Smooth muscle cell (in vitro differentiated cells): ENCODE measurements around the gene KRT73. TPM values are rescaled to one million over a fixed set of nuclear protein-coding genes. Genes with fewer than 3 reads are reported as not detected.

Experiments
- DNase-seq: peaks from one replicate; lab custom pipeline; 2025; ENCODE audit not compliant: unreplicated experiment; lab: John Stamatoyannopoulos, UW
- H2AFZ ChIP-seq: fragments of 200-600 bp; sonication (generic); 2 replicates; pipeline ENCODE4 v1.6.0; 2016; ENCODE audit warnings: antibody characterized with exemption, low read depth, mild to moderate bottlenecking
- H3F3A ChIP-seq: fragments of 200-600 bp; sonication (generic); 2 replicates; pipeline ENCODE4 v1.6.0; 2017; ENCODE audit warnings: antibody characterized with exemption, low read depth
- H3K27ac ChIP-seq: fragments of 200-600 bp; sonication (generic); 2 replicates; pipeline ENCODE4 v1.5.1; 2016; ENCODE audit warnings: low read depth, mild to moderate bottlenecking
- H3K27me3 ChIP-seq: fragments of 200-600 bp; sonication (generic); 2 replicates; pipeline ENCODE4 v1.6.1; 2016; ENCODE audit warnings: low read depth, mild to moderate bottlenecking
- H3K36me3 ChIP-seq: fragments of 200-600 bp; sonication (generic); 2 replicates; pipeline ENCODE4 v1.5.1; 2016; ENCODE audit warnings: low read depth
- H3K4me1 ChIP-seq: fragments of 200-600 bp; sonication (generic); 2 replicates; pipeline ENCODE4 v1.5.1; 2016; ENCODE audit warnings: low read depth
- H3K4me2 ChIP-seq: fragments of 200-600 bp; sonication (generic); 2 replicates; pipeline ENCODE4 v1.6.0; 2016; ENCODE audit warnings: mild to moderate bottlenecking
- H3K4me3 ChIP-seq: fragments of 200-600 bp; sonication (generic); 2 replicates; pipeline ENCODE4 v1.5.1; 2016; ENCODE audit warnings: mild to moderate bottlenecking
- H3K79me2 ChIP-seq: fragments of 200-600 bp; sonication (generic); 2 replicates; pipeline ENCODE4 v1.6.0; 2016; ENCODE audit warnings: low read depth, mild to moderate bottlenecking
- H3K9ac ChIP-seq: fragments of 200-600 bp; sonication (generic); 2 replicates; pipeline ENCODE4 v1.6.0; 2016; ENCODE audit warnings: low read depth
- H3K9me3 ChIP-seq: fragments of 200-600 bp; sonication (generic); replicated peaks from 2 replicates; pipeline ENCODE4 v1.5.1; 2016; ENCODE audit warnings: low read depth
- H4K20me1 ChIP-seq: fragments of 200-600 bp; sonication (generic); 2 replicates; pipeline ENCODE4 v1.6.0; 2016; ENCODE audit warnings: low read depth
- CTCF ChIP-seq: fragments of 200-600 bp; sonication (generic); IDR thresholded peaks from 2 replicates; pipeline ENCODE4 v1.5.1; 2017; ENCODE audit warnings: borderline replicate concordance, mild to moderate bottlenecking, antibody characterized with exemption; ENCODE audit not compliant: insufficient read depth, poor library complexity, severe bottlenecking
- WGBS: methylation state at CpG from one replicate; pipeline ENCODE4 v1.1.7; 2016; ENCODE audit warnings: low lambda C conversion rate; 5-methylcytosine and 5-hydroxymethylcytosine counted together
- polyA plus RNA-seq: library from polyadenylated mRNA; unstranded; fragments of >200 nt; fragmentation: Nextera tagmentation; extraction: Ambion mirVana; gene quantifications from 2 replicates; pipeline ENCODE4 v1.2.1, GENCODE V29; 2016
- total RNA-seq: library from RNA; depleted of rRNA; stranded (reverse); fragments of >200 nt; gene quantifications from 2 replicates; pipeline ENCODE4 v1.2.3, GENCODE V29; 2014

KRT73 gene
- total and polyA plus RNA-seq, 2 experiments from 2014 or later, result not detected

- Histone ChIP-seq H3K9me3 (no peaks in the 10 kb centered on the region), H3K4me2 (no peak overlapping the region), H3K4me1 (no peaks in the 10 kb centered on the region), H3K4me3 (no peak overlapping the region), H3K79me2 (no peaks in the 10 kb centered on the region), H3K36me3 (no peaks in the 10 kb centered on the region), H3K27me3 (no peaks in the 10 kb centered on the region), H2AFZ (no peak overlapping the region), H3K27ac (peak overlapping the region; percentile 30), H3K9ac (no peak overlapping the region), H3F3A (no peaks in the 10 kb centered on the region), H4K20me1 (no peaks in the 10 kb centered on the region)
- TF ChIP-seq CTCF, result no peak
- DNase-seq, result no peak
- WGBS, result 58% methylated on average over 6 of the region's 6 CpGs
These were observed 36.9 kb downstream of the KRT73 start for GRCh38 chr12:52581481-52581880.

DNA sequence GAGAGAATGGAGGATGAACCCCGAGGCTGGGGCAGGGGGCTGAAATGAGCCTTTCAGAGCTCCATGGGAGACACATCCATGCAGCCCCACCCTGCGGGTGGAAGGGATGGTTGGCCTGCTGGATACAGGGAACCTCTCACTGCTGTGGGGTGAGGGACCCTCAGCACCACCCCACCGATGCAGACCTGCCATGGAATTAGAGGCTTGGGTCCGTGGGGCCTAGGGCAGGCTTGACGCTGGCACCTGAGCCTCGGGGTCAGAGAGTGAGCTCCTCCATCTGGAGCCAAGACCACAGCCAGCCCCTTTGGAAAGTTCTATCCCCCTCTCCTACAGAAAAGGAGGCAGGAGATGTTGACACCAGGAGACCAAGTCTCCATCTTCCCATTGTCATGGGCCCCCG is 37.3 kb downstream of the KRT73 start:
- 92% methylated on average over 7 of the region's 7 CpGs for WGBS
- H3K27me3 ChIP-seq, result no peaks in the 10 kb centered on the region
- H4K20me1 ChIP-seq, result no peaks in the 10 kb centered on the region
- no peak overlapping the region for H3K4me3 ChIP-seq
- no peak overlapping the region for H3K9ac ChIP-seq
- H3K36me3 ChIP-seq, result no peaks in the 10 kb centered on the region
- no peak for DNase-seq
- H3K9me3 ChIP-seq, result no peaks in the 10 kb centered on the region
- H2AFZ ChIP-seq, result no peak overlapping the region
- no peak overlapping the region for H3K4me2 ChIP-seq
- H3K79me2 ChIP-seq, result no peaks in the 10 kb centered on the region
- H3F3A ChIP-seq, result no peaks in the 10 kb centered on the region
- H3K27ac ChIP-seq, result peak overlapping the region; percentile 77
- TF ChIP-seq CTCF, result no peak
- H3K4me1 ChIP-seq, result no peaks in the 10 kb centered on the region

DNA sequence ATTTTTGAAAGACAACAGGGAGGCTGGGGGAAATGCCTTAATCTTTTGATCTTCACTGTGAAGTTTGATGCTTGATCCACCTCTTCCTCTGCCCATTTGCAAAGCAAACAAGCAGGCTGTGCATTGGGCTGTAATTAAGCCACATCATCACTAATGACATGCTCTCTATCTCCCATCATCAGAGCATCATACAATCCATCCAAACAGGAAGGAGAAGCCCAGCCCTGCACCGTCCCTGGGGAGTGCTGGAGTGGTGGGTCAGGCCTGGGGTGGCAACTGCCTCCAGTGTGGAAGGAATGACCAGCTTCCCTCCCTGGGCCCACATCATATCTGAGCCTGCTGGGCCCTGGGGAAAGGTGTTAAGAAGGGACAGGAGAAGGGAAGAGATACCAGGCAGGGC is 37.9 kb downstream of the KRT73 start:
- Histone ChIP-seq H2AFZ (no peak overlapping the region), H3K4me1 (no peaks in the 10 kb centered on the region), H3K4me3 (no peak overlapping the region), H3K27me3 (no peaks in the 10 kb centered on the region), H3K9ac (peak overlapping the region; percentile 35), H4K20me1 (no peaks in the 10 kb centered on the region), H3K79me2 (no peaks in the 10 kb centered on the region), H3K36me3 (no peaks in the 10 kb centered on the region), H3K4me2 (no peak overlapping the region), H3K27ac (peak overlapping the region; percentile 77), H3F3A (no peaks in the 10 kb centered on the region), H3K9me3 (no peaks in the 10 kb centered on the region)
- TF ChIP-seq CTCF, result no peak
- DNase-seq, result no peak
- WGBS, result 35% methylated on average over 1 of the region's 1 CpG
